K562 (cell line): ENCODE data around the gene SH2D1A. TPM values are rescaled to one million over a fixed set of nuclear protein-coding genes. Genes with fewer than 3 reads are reported as not detected.

Source experiments
- ATAC-seq: fragments of 200-7000 bp; cut with Tn5 transposase; 3 replicates; pipeline ENCODE4 v1.9.1; 2020; ENCODE audit warnings: moderate library complexity
- BruUV-seq: library from RNA; stranded (reverse); fragments of 400-500 nt; replicated peaks from 2 replicates; lab custom pipeline; 2021; lab: Mats Ljungman, UMichigan
- CTCF ChIA-PET: fragments of 300-600 bp; formaldehyde crosslinking; extraction: SDS; loops from one replicate; lab custom pipeline; 2021; ENCODE audit warnings: low intra/inter-chr PET ratio; lab: Yijun Ruan, JAX
- POLR2A ChIA-PET: fragments of 300-600, 350-650 bp; sonication (Branson Sonifier 250); formaldehyde crosslinking; extraction: SDS; loops from one replicate; lab custom pipeline; 2021; ENCODE audit warnings: antibody characterized with exemption, inconsistent platforms; lab: Yijun Ruan, JAX
- DNase-seq, 4 experiments: peaks; one replicate each; pipeline versions ENCODE4 v3.0.0 to v3.0.0-alpha.2; 2011 to 2018; ENCODE audit warnings: low spot score in 3 of 4, mixed read lengths in 3 of 4; ENCODE audit errors: extremely low read depth in 1 of 4
- FAIRE-seq: peaks from 2 replicates; lab custom pipeline; 2011; peaks lifted over from hg19 to GRCh38; lab: Jason Lieb, UNC
- H2AFZ ChIP-seq: 2 replicates; pipeline ENCODE4 v1.6.0; 2011; ENCODE audit warnings: low read depth, low read length, control low read depth, inconsistent platforms
- H3K27ac ChIP-seq: fragments of 200-600 bp; 3 replicates; pipeline ENCODE4 v1.8.0; 2011; ENCODE audit warnings: low read depth, mild to moderate bottlenecking, control low read depth, inconsistent platforms, low read length, moderate library complexity, mixed read lengths; ENCODE audit errors: extremely low read depth
- H3K27me3 ChIP-seq, 2 experiments: fragments of 300-600 bp in 1 of 2; 2 replicates in 1 of 2; 3 replicates in 1 of 2; pipeline versions ENCODE4 v1.6.0 to v1.8.0; 2011; ENCODE audit warnings: inconsistent platforms in 2 of 2, low read length in 2 of 2, mild to moderate bottlenecking in 1 of 2, mixed read lengths in 1 of 2, moderate library complexity in 1 of 2; ENCODE audit not compliant: control insufficient read depth in 2 of 2, insufficient read depth in 2 of 2
- H3K36me3 ChIP-seq: fragments of 300-600 bp; 3 replicates; pipeline ENCODE4 v1.8.0; 2011; ENCODE audit warnings: mild to moderate bottlenecking, low read length, inconsistent platforms; ENCODE audit not compliant: control insufficient read depth, insufficient read depth
- H3K4me1 ChIP-seq, 2 experiments: fragments of 200-600 bp in 1 of 2; replicated peaks in 1 of 2; 2 replicates in 1 of 2; 3 replicates in 1 of 2; pipeline versions ENCODE4 v1.5.1 to v1.8.0; 2011; ENCODE audit warnings: inconsistent platforms in 2 of 2, low read length in 2 of 2, mild to moderate bottlenecking in 1 of 2, mixed read lengths in 1 of 2, moderate library complexity in 1 of 2; ENCODE audit not compliant: control insufficient read depth in 2 of 2, insufficient read depth in 2 of 2
- H3K4me2 ChIP-seq: 2 replicates; pipeline ENCODE4 v1.6.1; 2011; ENCODE audit warnings: low read length, control low read depth, inconsistent platforms, mixed read lengths; ENCODE audit not compliant: insufficient read depth
- H3K4me3 ChIP-seq: fragments of 200-600 bp; sonication (generic), shearing (Covaris generic); 2 replicates; pipeline ENCODE4 v1.5.1; 2016; ENCODE audit warnings: control low read depth, inconsistent platforms
- H3K79me2 ChIP-seq: fragments of 200-600 bp; 3 replicates; pipeline ENCODE4 v1.8.0; 2011; ENCODE audit warnings: low read length, inconsistent platforms; ENCODE audit not compliant: control insufficient read depth, insufficient read depth
- H3K9ac ChIP-seq, 2 experiments: 2 replicates each; pipeline versions ENCODE4 v1.6.0 to v1.6.1; 2011; ENCODE audit warnings: low read depth in 2 of 2, low read length in 2 of 2, control low read depth in 1 of 2, inconsistent platforms in 1 of 2, mild to moderate bottlenecking in 1 of 2, mixed read lengths in 1 of 2; ENCODE audit not compliant: insufficient read depth in 1 of 2
- H3K9me1 ChIP-seq: one replicate; pipeline ENCODE4 v1.6.0; 2011; ENCODE audit warnings: inconsistent platforms, mild to moderate bottlenecking, low read length, moderate library complexity; ENCODE audit not compliant: control insufficient read depth, insufficient read depth
- H3K9me3 ChIP-seq: replicated peaks from 2 replicates; pipeline ENCODE4 v1.5.1; 2011; ENCODE audit warnings: low read depth, low read length, inconsistent platforms; ENCODE audit not compliant: control insufficient read depth, insufficient read depth
- H4K20me1 ChIP-seq: replicated peaks from 2 replicates; pipeline ENCODE4 v1.6.1; 2011; ENCODE audit warnings: low read length, inconsistent platforms, mixed read lengths; ENCODE audit not compliant: control insufficient read depth, insufficient read depth
- CREB3 ChIP-seq: fragments of 450-650 bp; conservative IDR thresholded peaks from 2 replicates; pipeline ENCODE4 v1.6.1; 2016; ENCODE audit warnings: missing genetic modification characterization, low read depth, mild to moderate bottlenecking, missing compliant biosample characterization, moderate library complexity
- EGR1 ChIP-seq: fragments of 450-650 bp; conservative IDR thresholded peaks from 2 replicates; pipeline ENCODE4 v1.6.1; 2017; ENCODE audit warnings: mild to moderate bottlenecking
- ESRRB ChIP-seq: fragments of 250-450 bp; sonication (Bioruptor Pico); IDR thresholded peaks from 2 replicates; pipeline ENCODE4 v1.5.0; 2020; ENCODE audit warnings: mild to moderate bottlenecking, moderate library complexity, borderline replicate concordance
- GABPB2 ChIP-seq: fragments of 250-450 bp; sonication (Bioruptor Pico); conservative IDR thresholded peaks from 2 replicates; pipeline ENCODE4 v1.5.1; 2021; ENCODE audit warnings: mild to moderate bottlenecking
- HDAC8 ChIP-seq: fragments of 450-650 bp; IDR thresholded peaks from 2 replicates; pipeline ENCODE4 v1.6.1; 2016; ENCODE audit warnings: mild to moderate bottlenecking, missing genetic modification characterization, moderate library complexity, missing compliant biosample characterization
- KAT8 ChIP-seq: fragments of 450-650 bp; IDR thresholded peaks from 2 replicates; pipeline ENCODE4 v1.6.1; 2016; ENCODE audit warnings: low read depth, mild to moderate bottlenecking
- MTA3 ChIP-seq: fragments of 450-650 bp; formaldehyde crosslinking; IDR thresholded peaks from 2 replicates; pipeline ENCODE4 v1.6.1; 2017; ENCODE audit warnings: mild to moderate bottlenecking, borderline replicate concordance
- NR2C1 ChIP-seq, 2 experiments: fragments of 450-650 bp; IDR thresholded peaks; 2 replicates each; pipeline ENCODE4 v1.6.1; 2017; ENCODE audit warnings: mild to moderate bottlenecking in 2 of 2, antibody characterized with exemption in 1 of 2, inconsistent platforms in 1 of 2, missing compliant biosample characterization in 1 of 2, missing genetic modification characterization in 1 of 2
- PTBP1 ChIP-seq: fragments of 200-400 bp; formaldehyde crosslinking; IDR thresholded peaks from 2 replicates; pipeline ENCODE4 v1.6.1; 2017; ENCODE audit warnings: low read depth, low read length
- ZBTB9 ChIP-seq: fragments of 450-650 bp; formaldehyde crosslinking; IDR thresholded peaks from 2 replicates; pipeline ENCODE4 v1.4.0; 2020; ENCODE audit warnings: mild to moderate bottlenecking, moderate library complexity
- WGBS: fragments of 100-300 bp; shearing (Covaris generic); methylation state at CpG from one replicate; pipeline ENCODE4 v1.1.6; 2016; ENCODE audit warnings: low coverage, mixed read lengths; ENCODE audit not compliant: insufficient coverage; ENCODE audit errors: missing lambda C conversion rate; 5-methylcytosine and 5-hydroxymethylcytosine counted together
- in situ Hi-C: fragments of 300-500 bp; cut with MboI; formaldehyde crosslinking; loops from 4 replicates; pipeline ENCODE4 v1.15.0; 2018; ENCODE audit warnings: inconsistent platforms, mixed read lengths
- intact Hi-C: fragments of 100-400 bp; cut with micrococcal nuclease; formaldehyde crosslinking; loops from 2 replicates; pipeline ENCODE4 v1.14.2; 2022
- polyA plus RNA-seq, 8 experiments: library from polyadenylated mRNA; depleted of rRNA in 4 of 8; stranded (reverse) in 5 of 8; unstranded in 3 of 8; fragments of >200 nt; fragmentation: Nextera tagmentation in 2 of 8; fragmentation: Illumina TruSeq in 1 of 8; extraction: Ambion mirVana in 2 of 8; extraction: Trizol in 1 of 8; gene quantifications; 2 replicates each; pipeline versions ENCODE4 v1.2.1 to v1.2.3, GENCODE V29; 2011 to 2014; ENCODE audit warnings: inconsistent platforms in 1 of 8, missing spikeins in 1 of 8
- total RNA-seq, 7 experiments: library from RNA; depleted of rRNA in 6 of 7; stranded (reverse); fragments of >200 nt in 6 of 7; fragmentation: Illumina TruSeq in 2 of 7; extraction: Trizol in 2 of 7; gene quantifications; 2 replicates each; pipeline versions ENCODE4 v1.2.1 to v1.2.3, GENCODE V29; 2011 to 2021; ENCODE audit warnings: low replicate concordance in 1 of 7
- TF ChIP-seq, protein P1 (sequence below): sonication (generic); formaldehyde crosslinking; IDR thresholded peaks from 2 replicates; pipeline ENCODE4 v1.8.0; 2022; ENCODE audit warnings: missing genetic modification reagents, mild to moderate bottlenecking, moderate library complexity, borderline replicate concordance

The SH2D1A gene
- total and polyA plus RNA-seq, 9 of the 15 experiments (the other 6 are each of a cell fraction or from before 2014, with no cell fraction given) = 0.07 to 0.52 (median 0.19) TPM

- DNase-seq (no peak), FAIRE-seq (no peak), ATAC-seq (no peak)
- Histone ChIP-seq H3K79me2 (no peaks in the 10 kb centered on the region), H3K4me1 (no peaks in the 10 kb centered on the region; a peak in 1 of 5 replicates), H3K4me3 (no peak overlapping the region), H2AFZ (no peak overlapping the region), H4K20me1 (no peaks in the 10 kb centered on the region), H3K36me3 (no peaks in the 10 kb centered on the region), H3K9me1 (no peaks in the 10 kb centered on the region), H3K4me2 (no peak overlapping the region), H3K9ac (no peak overlapping the region), H3K27ac (no peak overlapping the region), H3K9me3 (no peaks in the 10 kb centered on the region), H3K27me3 (no peaks in the 10 kb centered on the region)
- POLR2A ChIA-PET = no interaction called here
- no TSS peak for BruUV-seq
- no peak for TF ChIP-seq ESRRB (CRISPR knock-in tag)
- TF ChIP-seq PTBP1 = no peak
- TF ChIP-seq MTA3 = no peak
- TF ChIP-seq EGR1 = no peak
- no peak for TF ChIP-seq ZBTB9 (CRISPR knock-in tag)
- TF ChIP-seq HDAC8 (tag) = no peak
- no peak for TF ChIP-seq NR2C1 (IDR thresholded peaks at IDR 0.05)
- TF ChIP-seq NR2C1 (tag; IDR thresholded peaks at IDR 0.05) = no peak
- no peak for TF ChIP-seq GABPB2 (CRISPR knock-in tag)
- TF ChIP-seq, protein P1, sequence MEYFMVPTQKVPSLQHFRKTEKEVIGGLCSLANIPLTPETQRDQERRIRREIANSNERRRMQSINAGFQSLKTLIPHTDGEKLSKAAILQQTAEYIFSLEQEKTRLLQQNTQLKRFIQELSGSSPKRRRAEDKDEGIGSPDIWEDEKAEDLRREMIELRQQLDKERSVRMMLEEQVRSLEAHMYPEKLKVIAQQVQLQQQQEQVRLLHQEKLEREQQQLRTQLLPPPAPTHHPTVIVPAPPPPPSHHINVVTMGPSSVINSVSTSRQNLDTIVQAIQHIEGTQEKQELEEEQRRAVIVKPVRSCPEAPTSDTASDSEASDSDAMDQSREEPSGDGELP (CRISPR knock-in tag) = no peak
- TF ChIP-seq KAT8 = no peak
- no peak for TF ChIP-seq CREB3
- in situ Hi-C loops (loop anchor here (25.0 kb wide), 1 partner anchor 730 kb away; no protein-coding TSS in a partner anchor), intact Hi-C loops (loop anchor here (5.0 kb wide), 2 partner anchors 455 to 1030 kb away; no protein-coding TSS in a partner anchor)
- CTCF ChIA-PET = interaction anchor here (1.0 kb wide), 1 partner anchor 724 kb away, joined by 10 read pairs; no protein-coding TSS in a partner anchor
- WGBS = 0% methylated on average over 1 of the region's 1 CpG
Observed at GRCh38 chrX:124407226-124407625, 60.9 kb downstream of the SH2D1A start.
